IMR-90 (cell line): Measurements from ENCODE around the gene AMY1C.
"Not testable (repeated sequence)": the region's sequence is repeated elsewhere in the genome, so short reads cannot be mapped to it uniquely, and the experiment has no call there.

Experiments used
- CTCF ChIP-seq: conservative IDR thresholded peaks from 2 replicates; pipeline ENCODE4 v1.5.1; 2012; ENCODE audit warnings: mild to moderate bottlenecking, low read depth, low read length, improper control_type of control experiment
- MAZ ChIP-seq: IDR thresholded peaks from 2 replicates; pipeline ENCODE4 v1.6.1; 2012; ENCODE audit warnings: low read depth, mild to moderate bottlenecking, low read length, improper control_type of control experiment, moderate library complexity, borderline replicate concordance
- MXI1 ChIP-seq: IDR thresholded peaks from 2 replicates; pipeline ENCODE4 v1.6.1; 2012; ENCODE audit warnings: low read depth, mild to moderate bottlenecking, low read length, moderate library complexity, borderline replicate concordance
- POLR2A ChIP-seq: IDR thresholded peaks from 2 replicates; pipeline ENCODE4 v1.6.1; 2012; ENCODE audit warnings: mild to moderate bottlenecking, low read depth, low read length
- RAD21 ChIP-seq: IDR thresholded peaks from 2 replicates; pipeline ENCODE4 v1.6.1; 2012; ENCODE audit warnings: low read length, improper control_type of control experiment
- SMC3 ChIP-seq: fragments of 150-350 bp; IDR thresholded peaks from 2 replicates; pipeline ENCODE4 v1.6.1; 2016; ENCODE audit warnings: low read depth, mild to moderate bottlenecking, antibody characterized with exemption, low read length, moderate library complexity
- TF ChIP-seq, protein P1 (sequence below): fragments of 150-350 bp; IDR thresholded peaks from 2 replicates; pipeline ENCODE4 v1.6.1; 2017; ENCODE audit warnings: mild to moderate bottlenecking, antibody characterized with exemption, low read length, low read depth

DNA sequence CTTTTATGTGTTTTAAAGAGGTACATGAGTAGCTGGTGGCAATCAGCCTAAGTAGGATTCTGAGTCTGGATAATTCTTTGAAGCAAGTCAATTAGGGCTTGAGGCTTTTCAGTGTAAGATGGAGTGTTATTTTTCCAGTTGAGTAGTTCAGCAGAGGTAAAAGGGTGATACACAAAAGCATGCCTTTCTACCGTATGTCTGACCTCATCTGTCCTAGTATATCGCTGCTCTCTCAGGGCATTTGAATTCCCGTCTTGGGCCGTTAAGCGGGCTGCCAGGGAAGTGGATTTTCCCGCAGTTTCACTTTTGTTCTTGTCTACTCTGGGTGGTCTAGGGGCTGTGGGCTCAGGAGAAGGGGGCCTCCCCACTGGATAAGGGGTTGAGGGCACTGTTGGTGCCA, 1.4 kb upstream of the AMY1C start:
- TF ChIP-seq CTCF, SMC3, RAD21, MAZ, POLR2A, MXI1: not testable (repeated sequence)
- TF ChIP-seq, protein P1, sequence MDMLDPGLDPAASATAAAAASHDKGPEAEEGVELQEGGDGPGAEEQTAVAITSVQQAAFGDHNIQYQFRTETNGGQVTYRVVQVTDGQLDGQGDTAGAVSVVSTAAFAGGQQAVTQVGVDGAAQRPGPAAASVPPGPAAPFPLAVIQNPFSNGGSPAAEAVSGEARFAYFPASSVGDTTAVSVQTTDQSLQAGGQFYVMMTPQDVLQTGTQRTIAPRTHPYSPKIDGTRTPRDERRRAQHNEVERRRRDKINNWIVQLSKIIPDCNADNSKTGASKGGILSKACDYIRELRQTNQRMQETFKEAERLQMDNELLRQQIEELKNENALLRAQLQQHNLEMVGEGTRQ: not testable (repeated sequence)
